Astrocyte (in vitro differentiated cells and primary cell): Measurements from ENCODE around the gene HDAC2. TPM values are rescaled to one million over a fixed set of nuclear protein-coding genes. Genes with fewer than 3 reads are reported as not detected.

Source experiments
- DNase-seq: peaks from one replicate; pipeline ENCODE4 v3.0.0-alpha.2; 2010; ENCODE audit warnings: low read depth
- FAIRE-seq: peaks from 2 replicates; lab custom pipeline; 2011; peaks lifted over from hg19 to GRCh38; lab: Jason Lieb, UNC
- H2AFZ ChIP-seq: 2 replicates; pipeline ENCODE4 v1.6.0; 2012; ENCODE audit warnings: low read depth, low read length, inconsistent platforms
- H3K27ac ChIP-seq: 2 replicates; pipeline ENCODE4 v1.5.1; 2011; ENCODE audit warnings: low read depth, low read length, inconsistent platforms
- H3K27me3 ChIP-seq: 2 replicates; pipeline ENCODE4 v1.6.0; 2011; ENCODE audit warnings: low read length, inconsistent platforms; ENCODE audit not compliant: insufficient read depth
- H3K36me3 ChIP-seq: 2 replicates; pipeline ENCODE4 v1.5.1; 2011; ENCODE audit warnings: low read length, inconsistent platforms; ENCODE audit not compliant: insufficient read depth
- H3K4me1 ChIP-seq: 2 replicates; pipeline ENCODE4 v1.5.1; 2011; ENCODE audit warnings: low read length, inconsistent platforms; ENCODE audit not compliant: insufficient read depth
- H3K4me2 ChIP-seq: 2 replicates; pipeline ENCODE4 v1.6.0; 2012; ENCODE audit warnings: low read length, inconsistent platforms
- H3K4me3 ChIP-seq: 2 replicates; pipeline ENCODE4 v1.5.1; 2011; ENCODE audit warnings: low read depth, mild to moderate bottlenecking, low read length, inconsistent platforms; ENCODE audit not compliant: insufficient read depth
- H3K79me2 ChIP-seq: 2 replicates; pipeline ENCODE4 v1.6.0; 2012; ENCODE audit warnings: mild to moderate bottlenecking, low read length, inconsistent platforms; ENCODE audit not compliant: insufficient read depth
- H3K9ac ChIP-seq: 2 replicates; pipeline ENCODE4 v1.6.0; 2012; ENCODE audit warnings: mild to moderate bottlenecking, low read length, inconsistent platforms
- H3K9me3 ChIP-seq: 2 replicates; pipeline ENCODE4 v1.5.1; 2012; ENCODE audit warnings: low read depth, mild to moderate bottlenecking, low read length, inconsistent platforms; ENCODE audit not compliant: insufficient read depth
- H4K20me1 ChIP-seq: 2 replicates; pipeline ENCODE4 v1.6.0; 2012; ENCODE audit warnings: low read length, inconsistent platforms; ENCODE audit not compliant: insufficient read depth
- H3K27ac Mint-ChIP-seq: one replicate; pipeline ENCODE4 v1.8.0; 2021; ENCODE audit warnings: mild to moderate bottlenecking, mixed read lengths; ENCODE audit not compliant: unreplicated experiment
- H3K27me3 Mint-ChIP-seq: one replicate; pipeline ENCODE4 v1.8.0; 2021; ENCODE audit warnings: low read depth, mixed read lengths; ENCODE audit not compliant: unreplicated experiment
- H3K36me3 Mint-ChIP-seq: one replicate; pipeline ENCODE4 v1.8.0; 2021; ENCODE audit warnings: low read depth, mixed read lengths; ENCODE audit not compliant: unreplicated experiment
- H3K4me1 Mint-ChIP-seq: one replicate; pipeline ENCODE4 v1.8.0; 2021; ENCODE audit warnings: low read depth, mixed read lengths; ENCODE audit not compliant: unreplicated experiment
- H3K4me3 Mint-ChIP-seq: one replicate; pipeline ENCODE4 v1.8.0; 2021; ENCODE audit warnings: mild to moderate bottlenecking, moderate library complexity, mixed read lengths; ENCODE audit not compliant: unreplicated experiment
- H3K9me3 Mint-ChIP-seq: one replicate; pipeline ENCODE4 v1.8.0; 2021; ENCODE audit warnings: mild to moderate bottlenecking, mixed read lengths; ENCODE audit not compliant: unreplicated experiment
- CTCF ChIP-seq: IDR thresholded peaks from 2 replicates; pipeline ENCODE4 v1.5.1; 2011; ENCODE audit warnings: low read depth, mild to moderate bottlenecking, inconsistent platforms, low read length, moderate library complexity; ENCODE audit not compliant: insufficient read depth
- EZH2 ChIP-seq: IDR thresholded peaks from 2 replicates; pipeline ENCODE4 v1.6.1; 2012; ENCODE audit warnings: mild to moderate bottlenecking, low read length, inconsistent platforms; ENCODE audit not compliant: insufficient read depth
- total RNA-seq: library from RNA; stranded (reverse); gene quantifications from 2 replicates; pipeline ENCODE4 v1.2.1, GENCODE V29; 2021

The HDAC2 gene
- total RNA-seq, 1 donor from 2014 or later, result 179 TPM

GRCh38 chr6:113924312-113924723, 46.6 kb downstream of the HDAC2 start:
- Mint-ChIP-seq H3K4me1 (peaks cover 4% of the 10 kb centered on the region), H3K36me3 (peaks cover under 1% of the 10 kb centered on the region), H3K4me3 (no peak overlapping the region), H3K27ac (no peak overlapping the region), H3K9me3 (peaks cover 6% of the 10 kb centered on the region), H3K27me3 (no peaks in the 10 kb centered on the region)
- Histone ChIP-seq H3K27ac (no peak overlapping the region), H2AFZ (no peak overlapping the region), H4K20me1 (no peaks in the 10 kb centered on the region), H3K79me2 (no peaks in the 10 kb centered on the region), H3K4me2 (no peak overlapping the region), H3K36me3 (no peaks in the 10 kb centered on the region), H3K9ac (no peak overlapping the region), H3K4me1 (no peaks in the 10 kb centered on the region), H3K4me3 (no peak overlapping the region), H3K27me3 (no peaks in the 10 kb centered on the region), H3K9me3 (no peaks in the 10 kb centered on the region)
- TF ChIP-seq CTCF (no peak), EZH2 (no peak)
- DNase-seq, result no peak
- no peak for FAIRE-seq

GRCh38 chr6:113923526-113923925, 47.4 kb downstream of the HDAC2 start:
- H3K4me1 ChIP-seq, result no peaks in the 10 kb centered on the region
- no peak overlapping the region for H3K27ac Mint-ChIP-seq
- no peaks in the 10 kb centered on the region for H3K79me2 ChIP-seq
- H4K20me1 ChIP-seq, result no peaks in the 10 kb centered on the region
- no peaks in the 10 kb centered on the region for H3K27me3 ChIP-seq
- H3K4me2 ChIP-seq, result no peak overlapping the region
- no peak for TF ChIP-seq CTCF
- TF ChIP-seq EZH2, result no peak
- no peak overlapping the region for H3K4me3 ChIP-seq
- H2AFZ ChIP-seq, result no peak overlapping the region
- no peaks in the 10 kb centered on the region for H3K9me3 Mint-ChIP-seq
- H3K4me3 Mint-ChIP-seq, result no peak overlapping the region
- H3K36me3 Mint-ChIP-seq, result no peaks in the 10 kb centered on the region
- H3K27ac ChIP-seq, result no peak overlapping the region
- no peak for FAIRE-seq
- no peaks in the 10 kb centered on the region for H3K27me3 Mint-ChIP-seq
- no peaks in the 10 kb centered on the region for H3K36me3 ChIP-seq
- no peaks in the 10 kb centered on the region for H3K9me3 ChIP-seq
- no peak overlapping the region for H3K9ac ChIP-seq
- DNase-seq, result no peak
- peaks cover 4% of the 10 kb centered on the region for H3K4me1 Mint-ChIP-seq

- no peaks in the 10 kb centered on the region for H3K27me3 Mint-ChIP-seq
- Histone ChIP-seq H3K79me2 (no peaks in the 10 kb centered on the region), H4K20me1 (no peaks in the 10 kb centered on the region), H3K36me3 (no peaks in the 10 kb centered on the region), H3K9ac (no peak overlapping the region), H3K4me2 (no peak overlapping the region), H3K27ac (no peak overlapping the region), H2AFZ (no peak overlapping the region), H3K4me1 (no peaks in the 10 kb centered on the region), H3K27me3 (no peaks in the 10 kb centered on the region), H3K9me3 (no peaks in the 10 kb centered on the region), H3K4me3 (no peak overlapping the region)
- H3K27ac Mint-ChIP-seq, result no peak overlapping the region
- H3K4me3 Mint-ChIP-seq, result no peak overlapping the region
- peaks cover 4% of the 10 kb centered on the region for H3K4me1 Mint-ChIP-seq
- H3K9me3 Mint-ChIP-seq, result no peaks in the 10 kb centered on the region
- TF ChIP-seq EZH2, result no peak
- TF ChIP-seq CTCF, result no peak
- DNase-seq (no peak), FAIRE-seq (no peak)
- no peaks in the 10 kb centered on the region for H3K36me3 Mint-ChIP-seq
Observed at GRCh38 chr6:113921299-113921904, 49.5 kb downstream of the HDAC2 start.
